CD4-positive, alpha-beta T cell (primary cell): ENCODE results near the gene ATP2B2. TPM values are rescaled to one million over a fixed set of nuclear protein-coding genes. Genes with fewer than 3 reads are reported as not detected.
A peak's percentile ranks its signal among the peaks of the same experiment; 100 is the strongest.

Experiments used
- ATAC-seq: fragments of 200-7000 bp; cut with Tn5 transposase; one replicate; pipeline ENCODE4 v1.10.0; 2022; ENCODE audit warnings: mild to moderate bottlenecking; ENCODE audit not compliant: poor library complexity
- CTCF ChIA-PET: fragments of 350-600 bp; sonication (Branson Sonifier 250); formaldehyde crosslinking; loops from one replicate; lab custom pipeline; 2021; ENCODE audit warnings: antibody characterized with exemption, inconsistent platforms; lab: Charles Lee
- POLR2A ChIA-PET: fragments of 350-600 bp; sonication (Branson Sonifier 250); formaldehyde crosslinking; loops from one replicate; lab custom pipeline; 2021; ENCODE audit warnings: antibody characterized with exemption, inconsistent platforms; lab: Charles Lee
- DNase-seq, 14 experiments: peaks; one replicate each; pipeline ENCODE4 v3.0.0-alpha.2; 2013 to 2020; ENCODE audit warnings: mixed read lengths in 2 of 14
- H3K27ac ChIP-seq, 2 donors: one replicate each; pipeline versions ENCODE4 v1.5.1 to v1.7.0; 2013; ENCODE audit warnings: low read length in 2 of 2, low read depth in 1 of 2, mild to moderate bottlenecking in 1 of 2
- H3K27me3 ChIP-seq, 2 experiments: 1 replicate in 1 of 2; 2 replicates in 1 of 2; pipeline versions ENCODE4 v1.6.1 to v1.7.0; 2013; ENCODE audit warnings: low read length in 2 of 2, control low read depth in 1 of 2, mild to moderate bottlenecking in 1 of 2, moderate library complexity in 1 of 2; ENCODE audit not compliant: insufficient read depth in 2 of 2, control insufficient read depth in 1 of 2
- H3K36me3 ChIP-seq: one replicate; pipeline ENCODE4 v1.6.1; 2013; ENCODE audit warnings: low read length, control low read depth; ENCODE audit not compliant: insufficient read depth
- H3K4me1 ChIP-seq: one replicate; pipeline ENCODE4 v1.6.1; 2013; ENCODE audit warnings: low read length, control low read depth; ENCODE audit not compliant: insufficient read depth
- H3K4me3 ChIP-seq: one replicate; pipeline ENCODE4 v1.5.1; 2013; ENCODE audit warnings: mild to moderate bottlenecking, low read length, moderate library complexity
- H3K9me3 ChIP-seq, 2 experiments: 1 replicate in 1 of 2; 2 replicates in 1 of 2; pipeline versions ENCODE4 v1.6.1 to v1.7.0; 2013; ENCODE audit warnings: low read length in 2 of 2, mild to moderate bottlenecking in 2 of 2, control low read depth in 1 of 2, moderate library complexity in 1 of 2; ENCODE audit not compliant: control insufficient read depth in 1 of 2, insufficient read depth in 1 of 2
- H3K27ac Mint-ChIP-seq: one replicate; pipeline ENCODE4 v1.8.0; 2020; ENCODE audit warnings: mixed read lengths
- H3K27me3 Mint-ChIP-seq: one replicate; pipeline ENCODE4 v1.8.0; 2021; ENCODE audit warnings: mixed read lengths
- H3K36me3 Mint-ChIP-seq: one replicate; pipeline ENCODE4 v1.8.0; 2021; ENCODE audit warnings: low read depth, mixed read lengths
- H3K4me1 Mint-ChIP-seq: one replicate; pipeline ENCODE4 v1.8.0; 2021; ENCODE audit warnings: low read depth, mixed read lengths
- H3K4me3 Mint-ChIP-seq: one replicate; pipeline ENCODE4 v1.8.0; 2020; ENCODE audit warnings: mild to moderate bottlenecking, mixed read lengths
- H3K9me3 Mint-ChIP-seq: one replicate; pipeline ENCODE4 v1.8.0; 2020; ENCODE audit warnings: mixed read lengths
- intact Hi-C, 2 experiments: fragments of 100-400 bp; cut with DNase I in 1 of 2; cut with micrococcal nuclease in 1 of 2; formaldehyde crosslinking; loops; one replicate each; pipeline versions ENCODE4 v1.15.1 to v1.9.0; 2023 to 2025; cut with DNase I, micrococcal nuclease
- total RNA-seq, 174 experiments: library from RNA in 2 of 174; stranded (reverse) in 2 of 174; gene quantifications; one replicate each; pipeline ENCODE4 v1.2.3 and lab custom pipeline; 2021 to 2026
- TF ChIP-seq, protein P1 (sequence below): fragments of 200-600 bp; IDR thresholded peaks from one replicate; pipeline ENCODE4 v1.8.0; 2022; ENCODE audit warnings: antibody characterized with exemption, mild to moderate bottlenecking

Gene ATP2B2
- total RNA-seq, 2 experiments from 2014 or later: not detected

DNA sequence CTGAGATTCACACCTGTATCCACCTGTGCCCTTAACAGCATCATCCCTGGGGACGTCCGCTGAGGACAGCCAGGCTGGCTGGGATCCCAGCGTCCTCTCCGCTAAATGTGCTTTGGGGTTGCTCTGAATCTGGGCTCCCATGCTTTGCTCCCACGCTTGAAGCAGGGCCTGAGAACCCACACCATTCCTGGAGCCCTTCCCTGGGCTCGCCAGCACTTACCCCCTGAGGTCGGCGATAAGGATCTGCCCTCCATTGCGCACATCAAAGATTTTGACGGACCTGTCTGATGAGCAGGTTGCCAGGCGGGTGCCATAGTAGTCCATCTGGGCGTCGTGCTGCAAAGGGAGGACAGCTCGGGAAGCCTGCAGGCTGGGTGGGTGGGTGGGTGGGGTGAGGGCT lies 190.3 kb downstream of the ATP2B2 start:
- Mint-ChIP-seq H3K27me3 (no peaks in the 10 kb centered on the region), H3K27ac (peak overlapping the region; percentile 40), H3K4me1 (peaks cover 30% of the 10 kb centered on the region), H3K36me3 (peaks cover 78% of the 10 kb centered on the region), H3K4me3 (no peak overlapping the region), H3K9me3 (no peaks in the 10 kb centered on the region)
- POLR2A ChIA-PET: no interaction called here
- no peak overlapping the region for H3K4me3 ChIP-seq
- no peaks in the 10 kb centered on the region for H3K27me3 ChIP-seq
- H3K36me3 ChIP-seq: peaks cover 87% of the 10 kb centered on the region
- H3K27ac ChIP-seq: no peak overlapping the region
- TF ChIP-seq, protein P1, sequence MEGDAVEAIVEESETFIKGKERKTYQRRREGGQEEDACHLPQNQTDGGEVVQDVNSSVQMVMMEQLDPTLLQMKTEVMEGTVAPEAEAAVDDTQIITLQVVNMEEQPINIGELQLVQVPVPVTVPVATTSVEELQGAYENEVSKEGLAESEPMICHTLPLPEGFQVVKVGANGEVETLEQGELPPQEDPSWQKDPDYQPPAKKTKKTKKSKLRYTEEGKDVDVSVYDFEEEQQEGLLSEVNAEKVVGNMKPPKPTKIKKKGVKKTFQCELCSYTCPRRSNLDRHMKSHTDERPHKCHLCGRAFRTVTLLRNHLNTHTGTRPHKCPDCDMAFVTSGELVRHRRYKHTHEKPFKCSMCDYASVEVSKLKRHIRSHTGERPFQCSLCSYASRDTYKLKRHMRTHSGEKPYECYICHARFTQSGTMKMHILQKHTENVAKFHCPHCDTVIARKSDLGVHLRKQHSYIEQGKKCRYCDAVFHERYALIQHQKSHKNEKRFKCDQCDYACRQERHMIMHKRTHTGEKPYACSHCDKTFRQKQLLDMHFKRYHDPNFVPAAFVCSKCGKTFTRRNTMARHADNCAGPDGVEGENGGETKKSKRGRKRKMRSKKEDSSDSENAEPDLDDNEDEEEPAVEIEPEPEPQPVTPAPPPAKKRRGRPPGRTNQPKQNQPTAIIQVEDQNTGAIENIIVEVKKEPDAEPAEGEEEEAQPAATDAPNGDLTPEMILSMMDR: no peak
- CTCF ChIA-PET: no interaction called here
- no peak for DNase-seq
- H3K4me1 ChIP-seq: peaks cover 21% of the 10 kb centered on the region
- no peaks in the 10 kb centered on the region for H3K9me3 ChIP-seq
- ATAC-seq: no peak
- intact Hi-C loops: no loop called here

DNA sequence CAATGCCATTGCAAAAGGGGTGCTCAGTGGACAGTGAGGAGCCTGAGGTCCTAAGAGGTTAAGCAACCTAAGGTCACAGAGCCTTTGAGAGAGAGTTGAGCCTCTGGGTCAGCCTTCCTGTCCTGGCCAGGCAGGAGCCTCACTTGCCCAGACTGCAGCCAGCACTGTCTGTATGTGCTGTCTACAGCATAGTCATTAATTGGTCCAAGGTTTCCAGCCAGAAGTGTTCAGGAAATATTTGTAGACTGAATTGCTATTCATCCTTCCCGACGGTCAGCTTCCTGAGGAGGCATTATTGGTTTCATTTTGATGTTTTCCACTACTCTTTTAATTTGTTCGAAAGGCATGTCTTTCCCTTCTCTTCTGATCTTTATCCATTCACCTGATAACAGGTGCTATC lies 192.5 kb downstream of the ATP2B2 start:
- Mint-ChIP-seq H3K4me1 (peaks cover 12% of the 10 kb centered on the region), H3K36me3 (peaks cover 90% of the 10 kb centered on the region), H3K27ac (no peak overlapping the region), H3K4me3 (no peak overlapping the region), H3K9me3 (no peaks in the 10 kb centered on the region), H3K27me3 (no peaks in the 10 kb centered on the region)
- TF ChIP-seq, protein P1: no peak
- Histone ChIP-seq H3K4me1 (peaks cover 6% of the 10 kb centered on the region), H3K4me3 (no peak overlapping the region), H3K27ac (no peak overlapping the region), H3K36me3 (peaks cover 90% of the 10 kb centered on the region), H3K9me3 (no peaks in the 10 kb centered on the region), H3K27me3 (no peaks in the 10 kb centered on the region)
- ChIA-PET CTCF (no interaction called here), POLR2A (no interaction called here)
- intact Hi-C loops: no loop called here
- no peak for ATAC-seq
- no peak for DNase-seq

DNA sequence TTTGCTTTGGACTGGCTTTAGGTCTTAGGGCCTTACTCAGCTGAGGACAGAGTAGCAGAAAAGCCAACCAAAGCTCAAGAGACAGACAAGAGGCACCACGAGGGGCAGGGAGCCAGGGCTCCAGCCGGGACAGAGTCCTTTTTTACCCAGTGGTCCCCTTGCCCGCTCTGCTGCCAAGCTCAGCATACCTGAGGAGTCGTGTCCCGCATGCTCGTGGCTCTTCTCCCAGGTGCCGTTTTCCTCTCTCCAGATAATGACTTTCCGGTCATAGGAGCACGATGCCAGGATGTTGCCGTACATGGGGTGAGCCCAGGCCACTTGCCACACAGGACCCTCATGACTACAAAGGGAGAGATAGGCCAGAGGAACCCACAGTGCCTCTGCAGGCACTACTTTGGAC lies 193.0 kb downstream of the ATP2B2 start:
- peaks cover 90% of the 10 kb centered on the region for H3K36me3 Mint-ChIP-seq

More for the DNA sequence above, 193.0 kb downstream of the ATP2B2 start:
- ChIA-PET POLR2A (interaction anchor here (0.6 kb wide), 1 partner anchor 8 kb away, joined by 4 read pairs; no protein-coding TSS in a partner anchor), CTCF (no interaction called here)
- Histone ChIP-seq H3K4me3 (no peak overlapping the region), H3K9me3 (no peaks in the 10 kb centered on the region), H3K36me3 (peaks cover 90% of the 10 kb centered on the region), H3K27ac (no peak overlapping the region), H3K27me3 (no peaks in the 10 kb centered on the region), H3K4me1 (peaks cover 6% of the 10 kb centered on the region)
- intact Hi-C loops: no loop called here
- DNase-seq: no peak
- Mint-ChIP-seq H3K4me3 (no peak overlapping the region), H3K27me3 (no peaks in the 10 kb centered on the region), H3K27ac (no peak overlapping the region), H3K9me3 (no peaks in the 10 kb centered on the region), H3K4me1 (peaks cover 8% of the 10 kb centered on the region)
- no peak for ATAC-seq
- TF ChIP-seq, protein P1: no peak
